Measurements from ENCODE around the gene BRMS1L. TPM values are rescaled to one million over a fixed set of nuclear protein-coding genes. Genes with fewer than 3 reads are reported as not detected.

BRMS1L gene
- total and polyA plus RNA-seq, 2 experiments from 2014 or later = 11.8 to 19.5 TPM

- Histone ChIP-seq H2AFZ (peak overlapping the region; percentile 69; the same call in 1 of the 2 replicates), H3K27me3 (ENCODE audit: insufficient read depth) (no peaks in the 10 kb centered on the region), H3K27ac (ENCODE audit: low read depth) (no peak overlapping the region), H3F3A (replicated peaks; ENCODE audit: low read depth) (no peaks in the 10 kb centered on the region), H3K4me2 (no peak overlapping the region), H4K20me1 (replicated peaks; ENCODE audit: insufficient read depth) (no peaks in the 10 kb centered on the region), H3K36me3 (ENCODE audit: insufficient read depth) (no peaks in the 10 kb centered on the region), H3K4me1 (ENCODE audit: insufficient read depth) (no peaks in the 10 kb centered on the region), H3K79me2 (replicated peaks; ENCODE audit: insufficient read depth) (no peaks in the 10 kb centered on the region), H3K4me3 (no peak overlapping the region), H3K9me2 (ENCODE audit: insufficient read depth) (no peaks in the 10 kb centered on the region)
- ATAC-seq = no peak
- TF ChIP-seq ETS1 (IDR thresholded peaks at IDR 0.05) = no peak
- Mint-ChIP-seq H3K4me1 (no peaks in the 10 kb centered on the region), H3K9me3 (no peaks in the 10 kb centered on the region), H3K4me3 (no peak overlapping the region), H3K36me3 (ENCODE audit: low read depth) (no peaks in the 10 kb centered on the region), H3K27me3 (ENCODE audit: insufficient read depth, low read depth, poor library complexity) (no peaks in the 10 kb centered on the region), H3K27ac (no peak overlapping the region)
- no peak for DNase-seq (ENCODE audit: low spot score)
These were observed 6.3 kb upstream of the BRMS1L start for GRCh38 chr14:35819591-35820540.

GRCh38 chr14:35821564-35822411 lies 4.3 kb upstream of the BRMS1L start:
- ATAC-seq = no peak

More at GRCh38 chr14:35821564-35822411, 4.3 kb upstream of the BRMS1L start:
- no peaks in the 10 kb centered on the region for H3K36me3 ChIP-seq (ENCODE audit: insufficient read depth)
- Mint-ChIP-seq H3K4me3 (no peak overlapping the region), H3K27ac (no peak overlapping the region), H3K9me3 (peaks cover 3% of the 10 kb centered on the region; the same call in 2 of the 3 replicates), H3K4me1 (no peaks in the 10 kb centered on the region), H3K36me3 (ENCODE audit: low read depth) (no peaks in the 10 kb centered on the region), H3K27me3 (ENCODE audit: insufficient read depth, low read depth, poor library complexity) (no peaks in the 10 kb centered on the region)
- no peak overlapping the region for H3K4me2 ChIP-seq
- H2AFZ ChIP-seq = no peak overlapping the region
- no peaks in the 10 kb centered on the region for H3K27me3 ChIP-seq (ENCODE audit: insufficient read depth)
- TF ChIP-seq NANOG (IDR thresholded peaks at IDR 0.05; ENCODE audit: borderline replicate concordance) = no peak
- TF ChIP-seq, protein P1, sequence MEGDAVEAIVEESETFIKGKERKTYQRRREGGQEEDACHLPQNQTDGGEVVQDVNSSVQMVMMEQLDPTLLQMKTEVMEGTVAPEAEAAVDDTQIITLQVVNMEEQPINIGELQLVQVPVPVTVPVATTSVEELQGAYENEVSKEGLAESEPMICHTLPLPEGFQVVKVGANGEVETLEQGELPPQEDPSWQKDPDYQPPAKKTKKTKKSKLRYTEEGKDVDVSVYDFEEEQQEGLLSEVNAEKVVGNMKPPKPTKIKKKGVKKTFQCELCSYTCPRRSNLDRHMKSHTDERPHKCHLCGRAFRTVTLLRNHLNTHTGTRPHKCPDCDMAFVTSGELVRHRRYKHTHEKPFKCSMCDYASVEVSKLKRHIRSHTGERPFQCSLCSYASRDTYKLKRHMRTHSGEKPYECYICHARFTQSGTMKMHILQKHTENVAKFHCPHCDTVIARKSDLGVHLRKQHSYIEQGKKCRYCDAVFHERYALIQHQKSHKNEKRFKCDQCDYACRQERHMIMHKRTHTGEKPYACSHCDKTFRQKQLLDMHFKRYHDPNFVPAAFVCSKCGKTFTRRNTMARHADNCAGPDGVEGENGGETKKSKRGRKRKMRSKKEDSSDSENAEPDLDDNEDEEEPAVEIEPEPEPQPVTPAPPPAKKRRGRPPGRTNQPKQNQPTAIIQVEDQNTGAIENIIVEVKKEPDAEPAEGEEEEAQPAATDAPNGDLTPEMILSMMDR (conservative IDR thresholded peaks at IDR 0.05; ENCODE audit: low read depth in 2 of 2) = peak; percentile 82 to 99
- H3K9me2 ChIP-seq (ENCODE audit: insufficient read depth) = no peaks in the 10 kb centered on the region
- no peaks in the 10 kb centered on the region for H4K20me1 ChIP-seq (replicated peaks; ENCODE audit: insufficient read depth)
- no peak overlapping the region for H3K4me3 ChIP-seq
- DNase-seq (ENCODE audit: low spot score) = peak; percentile 73
- no peaks in the 10 kb centered on the region for H3K4me1 ChIP-seq (ENCODE audit: insufficient read depth)
- H3K79me2 ChIP-seq (replicated peaks; ENCODE audit: insufficient read depth) = no peaks in the 10 kb centered on the region
- no peaks in the 10 kb centered on the region for H3F3A ChIP-seq (replicated peaks; ENCODE audit: low read depth)
- H3K27ac ChIP-seq (ENCODE audit: low read depth) = no peak overlapping the region
